ENCODE data around the gene TXN.

Gene TXN

GRCh38 chr9:110256380-110257096 lies at the start of gene TXN:
TSS of gene TXN (minus strand) at chr9:110256507. CDS start at chr9:110256435, 72 bp downstream.
- DNase-seq: peak; percentile 95

GRCh38 chr9:110303133-110303532 lies 46.8 kb upstream of the TXN start:
- no peak for DNase-seq

- DNase-seq: no peak
Measured at GRCh38 chr9:110298043-110298605, 41.8 kb upstream of the TXN start.

GRCh38 chr9:110293248-110293647 lies 36.9 kb upstream of the TXN start:
- DNase-seq: no peak

- no peak for DNase-seq
Measured at GRCh38 chr9:110291921-110292557, 35.7 kb upstream of the TXN start.

GRCh38 chr9:110290001-110290400 lies 33.7 kb upstream of the TXN start:
- DNase-seq: no peak

GRCh38 chr9:110288503-110288902 lies 32.2 kb upstream of the TXN start:
- no peak for DNase-seq

GRCh38 chr9:110287289-110287680 lies 31.0 kb upstream of the TXN start:
- no peak for DNase-seq

GRCh38 chr9:110284211-110284844 lies 28.0 kb upstream of the TXN start:
- DNase-seq: no peak

- DNase-seq: no peak
Measured at GRCh38 chr9:110283751-110284150, 27.4 kb upstream of the TXN start.

GRCh38 chr9:110282739-110283081 lies 26.4 kb upstream of the TXN start:
- no peak for DNase-seq

GRCh38 chr9:110282018-110282738 lies 25.9 kb upstream of the TXN start:
- no peak for DNase-seq

- DNase-seq: no peak
Measured at GRCh38 chr9:110278080-110278707, 21.9 kb upstream of the TXN start.

GRCh38 chr9:110276781-110277180 lies 20.5 kb upstream of the TXN start:
- DNase-seq: peak; percentile 45

- no peak for DNase-seq
Measured at GRCh38 chr9:110270211-110270995, 14.1 kb upstream of the TXN start.

- no peak for DNase-seq
Measured at GRCh38 chr9:110266795-110267194, 10.5 kb upstream of the TXN start.

GRCh38 chr9:110261632-110262031 lies 5.3 kb upstream of the TXN start:
- no peak for DNase-seq

- no peak for DNase-seq
Measured at GRCh38 chr9:110260911-110261310, 4.6 kb upstream of the TXN start.

GRCh38 chr9:110259566-110259965 lies 3.3 kb upstream of the TXN start:
- no peak for DNase-seq

GRCh38 chr9:110258690-110259091 lies 2.4 kb upstream of the TXN start:
- no peak for DNase-seq

- DNase-seq: no peak
Measured at GRCh38 chr9:110257956-110258355, 1.6 kb upstream of the TXN start.

Measured in eye (tissue), 1 donor.